GM19240 (cell line): Measurements from ENCODE around the gene TP53BP2.
A peak's percentile ranks its signal among the peaks of the same experiment; 100 is the strongest.

Source experiments
- DNase-seq: peaks from one replicate; pipeline ENCODE4 v3.0.0; 2011; ENCODE audit warnings: low spot score; ENCODE audit not compliant: insufficient read length

The TP53BP2 gene

GRCh38 chr1:223765719-223766340 is 79.9 kb downstream of the TP53BP2 start:
- DNase-seq, result no peak

DNA sequence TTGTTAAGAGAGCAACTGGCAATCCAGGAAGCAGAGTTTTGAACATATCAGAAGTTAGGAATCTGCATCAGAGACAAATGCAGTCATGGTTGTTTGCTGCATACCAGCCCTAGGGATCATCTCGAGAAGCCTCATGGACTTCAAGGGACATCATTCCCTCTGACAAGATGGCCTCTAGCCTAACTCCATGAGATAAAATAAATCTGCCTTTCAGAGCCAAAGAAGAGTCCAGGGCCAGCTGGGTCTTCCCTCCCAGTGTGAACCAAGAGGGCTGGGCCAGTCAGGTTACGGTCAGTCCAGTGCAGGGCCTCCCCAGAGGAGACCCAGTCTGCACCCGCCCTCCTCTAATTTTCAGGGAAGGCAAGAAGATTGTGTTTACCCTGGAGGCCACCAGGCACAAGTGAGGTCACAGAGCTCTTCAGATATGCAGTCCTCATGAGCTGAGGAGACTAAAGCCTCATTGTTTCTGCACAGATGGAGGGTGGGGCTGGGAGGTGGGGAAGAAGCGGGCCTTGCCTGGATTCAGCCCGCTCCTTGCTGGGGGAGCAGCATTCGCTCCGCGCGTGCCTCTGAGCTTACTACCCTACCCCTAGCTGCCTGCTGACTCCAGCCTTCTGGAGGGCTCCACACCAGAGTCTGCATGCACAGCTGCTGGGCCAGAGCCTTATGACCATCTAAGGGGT is 80.6 kb downstream of the TP53BP2 start:
- DNase-seq, result no peak

DNA sequence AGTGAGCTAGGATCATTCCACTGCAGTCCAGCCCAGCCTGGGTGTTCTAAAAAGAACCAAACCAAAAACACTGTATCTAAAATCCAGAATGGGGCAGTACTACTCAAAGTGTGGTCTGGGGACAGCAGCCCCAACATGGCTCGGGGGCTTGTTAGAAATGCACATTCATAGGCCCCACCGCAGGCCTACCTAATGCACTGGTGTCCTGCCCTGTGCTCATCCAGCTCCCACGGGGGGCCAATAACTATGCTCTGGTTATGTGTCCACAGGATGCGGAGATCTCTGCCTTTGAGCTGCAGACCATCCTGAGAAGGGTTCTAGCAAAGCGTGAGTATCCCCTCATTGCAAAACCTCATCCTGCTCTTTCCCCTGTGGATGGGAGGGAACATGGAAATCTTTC is 81.9 kb downstream of the TP53BP2 start:
- DNase-seq, result no peak

GRCh38 chr1:223763251-223763650 is 82.5 kb downstream of the TP53BP2 start:
- no peak for DNase-seq

DNA sequence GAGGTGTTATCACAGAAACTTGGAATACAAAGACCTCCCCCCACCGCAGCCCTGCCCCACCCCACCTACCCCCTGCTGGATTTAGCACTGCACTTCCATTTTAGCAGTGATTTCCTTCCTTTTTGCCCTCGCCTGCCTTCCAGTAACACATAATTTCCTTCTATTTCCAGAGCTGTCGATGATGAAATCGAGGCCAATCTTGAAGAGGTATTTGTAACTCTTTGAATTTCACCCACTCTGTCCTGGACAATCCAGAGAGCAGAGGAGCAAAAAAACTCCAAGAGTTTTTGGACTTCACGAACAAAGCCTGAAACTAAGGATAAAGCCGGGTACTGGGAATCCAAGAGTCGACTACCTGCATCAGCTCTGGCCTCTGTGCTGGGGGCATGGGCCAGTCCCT is 84.3 kb downstream of the TP53BP2 start:
- no peak for DNase-seq

DNA sequence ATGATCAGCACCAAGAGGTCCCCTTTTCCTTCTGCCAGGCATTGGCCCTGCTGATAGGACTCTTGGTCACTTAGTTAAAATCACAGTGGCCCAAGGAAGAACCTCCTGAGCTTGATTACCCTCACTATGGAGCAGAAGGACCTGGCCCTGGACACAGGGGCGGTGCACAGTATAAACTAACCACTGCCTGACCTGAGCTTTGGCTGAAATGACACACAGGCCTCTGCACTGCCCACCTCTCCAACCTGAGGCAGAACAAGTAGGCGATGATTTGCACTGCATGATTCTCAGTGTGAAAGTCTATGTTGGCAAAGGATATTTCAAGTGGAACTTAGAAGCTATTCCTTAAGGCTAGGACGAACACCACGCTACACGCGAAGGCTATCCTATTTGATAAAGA is 84.9 kb downstream of the TP53BP2 start:
- no peak for DNase-seq

DNA sequence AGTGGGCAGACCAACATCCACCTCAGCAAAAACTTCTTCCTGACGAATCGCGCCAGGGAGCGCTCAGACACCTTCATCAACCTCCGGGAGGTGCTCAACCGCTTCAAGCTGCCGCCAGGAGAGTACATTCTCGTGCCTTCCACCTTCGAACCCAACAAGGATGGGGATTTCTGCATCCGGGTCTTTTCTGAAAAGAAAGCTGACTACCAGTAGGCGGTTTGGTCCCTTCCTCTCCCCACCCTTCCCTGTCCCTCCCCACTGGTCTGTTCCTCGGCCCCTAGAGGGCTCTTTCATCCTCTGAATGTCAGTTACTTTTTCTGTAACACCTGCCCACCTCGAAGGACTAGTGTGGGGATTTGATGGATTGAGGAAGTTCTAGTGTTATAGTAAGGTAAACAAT is 86.5 kb downstream of the TP53BP2 start:
- DNase-seq, result no peak

DNA sequence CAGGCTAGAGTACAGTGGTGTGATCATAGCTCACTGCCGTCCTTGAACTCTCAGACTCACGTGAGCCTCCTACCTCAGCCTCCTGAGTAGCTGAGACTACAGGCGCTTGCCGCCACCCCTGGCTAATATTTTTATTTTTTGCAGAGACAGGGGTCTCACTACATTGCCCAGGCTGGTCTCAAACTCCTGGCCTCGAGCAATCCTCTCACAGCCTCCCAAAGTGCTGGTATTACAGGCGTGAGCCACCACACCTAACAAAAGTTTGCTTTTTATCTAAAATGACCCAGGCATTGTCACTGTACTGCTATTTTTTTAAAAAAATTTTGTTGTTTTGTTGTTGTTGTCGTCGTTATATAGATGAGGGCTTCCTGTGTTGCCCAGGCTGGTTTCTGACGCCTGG is 87.0 kb downstream of the TP53BP2 start:
- DNase-seq, result no peak

GRCh38 chr1:223756806-223757700 is 88.7 kb downstream of the TP53BP2 start:
- no peak for DNase-seq

- no peak for DNase-seq
Measured at GRCh38 chr1:223755992-223756775, 89.6 kb downstream of the TP53BP2 start.

- DNase-seq, result no peak
Measured at GRCh38 chr1:223755432-223755792, 90.3 kb downstream of the TP53BP2 start.

DNA sequence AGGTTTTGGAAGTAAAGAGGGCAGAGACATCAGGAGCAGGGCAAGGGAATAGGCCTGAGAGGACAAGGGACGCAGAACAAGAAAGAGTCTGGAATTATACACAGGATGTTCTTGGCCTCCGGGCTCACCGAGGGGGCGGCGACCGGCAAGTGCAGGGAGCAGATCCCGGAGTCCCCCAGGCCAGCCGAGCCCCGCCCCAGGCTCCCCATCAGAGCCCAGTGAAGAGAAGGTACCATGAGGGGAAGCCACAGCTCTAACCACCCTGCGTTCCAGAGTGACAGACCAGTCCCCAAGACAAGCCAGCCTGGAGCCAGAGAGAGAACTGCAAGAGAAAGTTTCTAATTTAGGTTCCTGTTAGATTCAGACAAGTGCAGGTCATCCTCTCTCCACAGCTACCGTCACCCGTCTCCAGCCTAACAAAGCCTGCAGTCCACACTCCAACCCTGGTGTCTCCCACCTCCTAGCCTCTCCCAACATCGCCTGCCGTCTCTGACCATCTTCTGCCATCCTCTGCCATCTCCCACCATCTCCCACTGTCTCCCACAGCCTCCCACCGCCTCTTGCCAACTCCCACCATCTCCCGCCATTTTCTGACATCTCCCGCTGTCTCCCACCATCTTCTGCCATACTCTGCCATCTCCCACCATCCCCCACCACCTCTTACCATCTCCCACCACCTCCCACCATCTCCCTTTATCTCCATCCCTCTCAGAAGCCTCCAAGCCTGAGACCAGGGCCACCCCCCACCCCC is 90.9 kb downstream of the TP53BP2 start:
- DNase-seq, result no peak

DNA sequence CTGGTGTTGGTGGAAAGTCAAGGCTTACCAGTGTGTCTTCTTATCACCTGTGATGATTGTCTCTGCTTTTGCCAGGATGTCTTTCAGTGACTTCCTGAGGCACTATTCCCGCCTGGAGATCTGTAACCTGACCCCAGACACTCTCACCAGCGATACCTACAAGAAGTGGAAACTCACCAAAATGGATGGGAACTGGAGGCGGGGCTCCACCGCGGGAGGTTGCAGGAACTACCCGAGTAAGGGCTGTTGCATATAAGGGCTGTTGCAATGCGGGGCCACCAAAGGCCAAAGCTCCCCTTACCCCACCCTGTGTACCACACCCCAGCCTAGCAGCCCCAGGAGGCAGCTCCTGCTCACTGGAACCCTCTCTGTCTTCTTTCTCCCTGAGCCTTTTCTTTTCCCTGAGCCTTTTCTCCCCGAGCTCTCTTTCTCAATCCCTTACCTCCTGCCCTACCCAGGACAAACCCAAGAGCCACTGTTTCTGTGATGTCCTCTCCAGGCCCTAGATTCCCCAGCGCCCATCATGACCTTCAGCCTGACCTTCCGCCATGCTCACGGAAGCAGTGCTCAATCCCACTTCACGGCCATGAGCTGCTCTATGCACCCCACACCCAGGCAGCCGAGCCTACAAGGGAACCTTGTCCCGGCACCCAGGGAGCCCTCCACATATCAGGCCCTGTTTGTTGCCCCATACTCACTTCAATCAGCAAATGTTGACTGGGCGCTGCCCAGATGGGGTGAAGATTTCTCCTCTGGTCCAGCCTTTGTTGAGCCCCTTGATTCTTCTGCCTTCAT is 92.8 kb downstream of the TP53BP2 start:
- DNase-seq, result no peak

DNA sequence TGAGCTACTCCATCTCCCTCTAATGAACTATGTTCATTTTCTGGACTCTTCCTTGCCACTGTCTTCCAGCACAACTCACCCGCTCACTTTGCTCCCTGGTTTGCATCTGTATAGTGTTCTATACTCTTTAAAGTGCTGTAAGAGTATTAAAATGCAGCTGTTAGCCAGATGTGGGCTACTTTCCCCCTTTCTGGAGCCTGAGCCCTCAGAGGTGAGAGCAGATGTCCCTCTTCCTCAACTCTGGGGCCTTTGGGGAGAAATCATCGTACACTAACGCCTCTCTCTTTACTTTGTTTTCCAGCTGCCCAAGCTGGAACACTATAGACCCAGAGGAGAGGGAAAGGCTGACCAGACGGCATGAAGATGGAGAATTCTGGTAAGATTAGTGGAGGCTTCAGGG is 94.1 kb downstream of the TP53BP2 start:
- DNase-seq, result no peak

- DNase-seq, result no peak
Measured at GRCh38 chr1:223750730-223751570, 94.8 kb downstream of the TP53BP2 start.

GRCh38 chr1:223748773-223749733 is 96.7 kb downstream of the TP53BP2 start:
- peak; percentile 50 for DNase-seq

GRCh38 chr1:223748405-223748772 is 97.4 kb downstream of the TP53BP2 start:
- DNase-seq, result no peak

DNA sequence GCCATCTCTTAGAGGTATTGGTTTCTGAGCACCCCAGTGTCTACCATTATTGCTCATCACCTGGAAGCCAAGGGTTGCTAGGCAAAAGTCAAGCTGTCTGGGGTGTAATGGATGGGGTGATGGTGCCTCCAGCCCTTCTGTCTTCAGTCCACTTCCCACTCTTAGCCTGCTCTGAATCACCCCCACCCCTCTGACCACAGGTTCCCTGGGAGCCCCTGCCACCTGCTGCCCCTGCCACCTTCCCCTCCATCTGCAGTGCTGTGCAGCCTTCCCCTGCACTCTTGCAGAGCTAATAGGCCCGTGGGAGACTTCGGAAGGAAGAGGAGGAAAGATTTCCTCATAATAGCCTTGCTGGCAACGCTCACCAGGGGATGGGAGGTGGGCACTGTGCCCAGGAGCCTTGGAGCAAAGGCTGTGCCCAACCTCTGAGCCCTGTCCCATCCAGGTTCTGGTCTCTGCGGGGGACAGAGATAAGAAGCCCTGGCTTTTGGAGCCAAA is 97.9 kb downstream of the TP53BP2 start:
- DNase-seq, result no peak
